Ovary (tissue), 3 donors: ENCODE data around the gene PLCB3.

ENCODE experiments used
- CTCF ChIP-seq, 3 donors: fragments of 450-650 bp in 2 of 3; fragments of 200-600 bp in 1 of 3; IDR thresholded peaks; one replicate each; pipeline versions ENCODE4 v1.5.1 to v1.8.0; 2016 to 2022; ENCODE audit warnings: antibody characterized with exemption in 3 of 3, mild to moderate bottlenecking in 1 of 3
- EP300 ChIP-seq: sonication (generic); formaldehyde crosslinking; IDR thresholded peaks from one replicate; pipeline ENCODE4 v1.6.1; 2017; ENCODE audit warnings: antibody characterized with exemption
- POLR2A ChIP-seq: fragments of 450-650 bp; IDR thresholded peaks from one replicate; pipeline ENCODE4 v1.6.1; 2017; ENCODE audit warnings: antibody characterized with exemption, mild to moderate bottlenecking, moderate library complexity
- donor health status: DM: no; HTN: no; CAD: no.

GRCh38 chr11:64206457-64207255 is 44.7 kb upstream of the PLCB3 start, which contains the start of gene FERMT3:
- no peak for TF ChIP-seq CTCF (IDR thresholded peaks at IDR 0.05)
- no peak for TF ChIP-seq POLR2A
- no peak for TF ChIP-seq EP300
